IgD-negative memory B cell (primary cell): ENCODE measurements around the gene WDR55. TPM values are rescaled to one million over a fixed set of nuclear protein-coding genes. Genes with fewer than 3 reads are reported as not detected.
A peak's percentile ranks its signal among the peaks of the same experiment; 100 is the strongest.
"Not testable (repeated sequence)": the region's sequence is repeated elsewhere in the genome, so short reads cannot be mapped to it uniquely, and the experiment has no call there.

Source experiments
- H3K27ac Mint-ChIP-seq, 3 donors: one replicate each; pipeline ENCODE4 v1.8.0; 2020 to 2022; ENCODE audit warnings: mild to moderate bottlenecking in 3 of 3, mixed read lengths in 3 of 3, moderate library complexity in 1 of 3
- H3K27me3 Mint-ChIP-seq: one replicate; pipeline ENCODE4 v1.8.0; 2021; ENCODE audit warnings: mixed read lengths
- H3K36me3 Mint-ChIP-seq: one replicate; pipeline ENCODE4 v1.8.0; 2020; ENCODE audit warnings: mild to moderate bottlenecking, mixed read lengths
- H3K4me1 Mint-ChIP-seq, 3 donors: one replicate each; pipeline ENCODE4 v1.8.0; 2020 to 2022; ENCODE audit warnings: mixed read lengths in 3 of 3, mild to moderate bottlenecking in 1 of 3
- H3K4me3 Mint-ChIP-seq, 4 donors: one replicate each; pipeline ENCODE4 v1.8.0; 2020 to 2022; ENCODE audit warnings: mild to moderate bottlenecking in 4 of 4, mixed read lengths in 4 of 4, moderate library complexity in 3 of 4
- H3K9me3 Mint-ChIP-seq, 3 donors: one replicate each; pipeline ENCODE4 v1.8.0; 2020 to 2021; ENCODE audit warnings: mixed read lengths in 3 of 3, mild to moderate bottlenecking in 1 of 3
- polyA plus RNA-seq: library from polyadenylated mRNA; unstranded; fragments of 300-500 nt; fragmentation: Illumina TruSeq; gene quantifications from one replicate; pipeline ENCODE4 v1.2.3, GENCODE V29; 2021

The WDR55 gene
- polyA plus RNA-seq, 1 donor from 2014 or later: 13.5 TPM

DNA sequence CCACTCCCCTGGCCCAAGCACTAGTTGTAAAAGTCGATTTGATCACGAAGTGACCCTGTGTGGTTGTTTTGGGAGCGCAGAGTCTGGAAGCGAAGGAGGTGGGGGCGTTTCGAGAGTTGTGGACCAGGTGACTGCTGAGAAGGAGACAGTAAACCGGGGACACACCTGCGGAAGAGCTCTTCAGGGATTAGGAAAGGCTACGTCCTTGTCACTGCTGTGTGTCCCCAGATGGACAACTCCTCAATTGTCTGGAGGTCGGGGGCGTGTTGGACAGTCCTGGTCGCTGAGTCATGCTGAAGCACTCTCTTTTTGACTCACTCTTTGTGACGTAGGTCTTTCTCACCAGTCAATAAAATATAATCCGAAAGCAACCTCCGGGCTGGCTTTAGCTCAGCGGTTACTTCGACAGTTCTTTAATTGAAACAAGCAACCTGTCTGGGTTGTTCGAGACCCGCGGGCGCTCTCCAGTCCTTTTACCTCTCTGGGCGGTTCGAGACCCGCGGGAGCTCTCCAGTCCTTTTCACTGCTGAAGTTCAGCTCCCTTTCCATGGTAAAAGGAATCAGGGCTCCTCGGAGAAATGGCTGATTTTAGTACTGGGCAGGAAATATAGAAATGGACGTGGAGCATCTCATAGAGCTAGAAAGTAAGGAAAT, 46.3 kb downstream of the WDR55 start:
- Mint-ChIP-seq H3K27ac (peak overlapping the region; percentile 99 to 100 (median 99)), H3K36me3 (peaks cover under 1% of the 10 kb centered on the region), H3K9me3 (no peaks in the 10 kb centered on the region), H3K4me1 (peaks cover 12 to 22% (median 13%) of the 10 kb centered on the region in 3 donors), H3K4me3 (peak overlapping the region; percentile 99), H3K27me3 (no peaks in the 10 kb centered on the region)

- Mint-ChIP-seq H3K9me3 (no peaks in the 10 kb centered on the region), H3K27ac (peak overlapping the region; percentile 99 to 100 (median 99)), H3K4me1 (peaks cover 11 to 22% (median 12%) of the 10 kb centered on the region in 3 donors), H3K27me3 (no peaks in the 10 kb centered on the region), H3K36me3 (no peaks in the 10 kb centered on the region), H3K4me3 (peak overlapping the region; percentile 99)
Observed at GRCh38 chr5:140711794-140712193, 47.1 kb downstream of the WDR55 start.

DNA sequence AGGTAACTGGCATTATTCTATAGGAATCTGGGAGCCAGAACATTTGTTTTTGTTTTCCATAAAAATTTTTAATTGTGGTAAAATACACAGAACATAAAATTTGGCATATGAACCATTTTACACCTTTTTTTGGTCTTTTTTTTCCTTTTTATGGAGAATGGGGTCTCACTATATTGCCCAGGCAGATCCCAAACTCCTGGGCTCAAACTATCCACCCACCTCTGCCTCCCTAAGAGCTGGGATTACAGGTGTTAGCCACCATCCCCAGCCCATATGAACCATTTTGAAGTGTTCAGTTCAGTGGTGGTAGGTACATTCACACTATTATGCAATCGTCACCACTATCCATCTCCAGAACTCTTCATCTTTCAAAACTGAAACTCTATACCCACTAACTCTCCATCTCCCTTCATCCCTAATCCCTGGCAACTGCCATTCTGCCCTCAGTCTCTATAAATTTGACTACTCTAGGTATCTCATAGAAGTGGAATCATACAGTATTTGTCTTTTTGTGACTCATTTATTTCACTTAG, 48.9 kb downstream of the WDR55 start:
- Mint-ChIP-seq H3K27ac (peak overlapping the region in 1 of 3 donors; percentile 55), H3K4me3 (peak overlapping the region in 1 of 4 donors; percentile 25), H3K36me3 (no peaks in the 10 kb centered on the region), H3K4me1 (peaks cover 11 to 22% (median 12%) of the 10 kb centered on the region in 3 donors), H3K27me3 (no peaks in the 10 kb centered on the region), H3K9me3 (no peaks in the 10 kb centered on the region)

GRCh38 chr5:140716238-140716637, 51.5 kb downstream of the WDR55 start:
- not testable (repeated sequence) for H3K36me3 Mint-ChIP-seq, H3K27ac Mint-ChIP-seq, H3K27me3 Mint-ChIP-seq, H3K4me3 Mint-ChIP-seq, H3K9me3 Mint-ChIP-seq, H3K4me1 Mint-ChIP-seq

DNA sequence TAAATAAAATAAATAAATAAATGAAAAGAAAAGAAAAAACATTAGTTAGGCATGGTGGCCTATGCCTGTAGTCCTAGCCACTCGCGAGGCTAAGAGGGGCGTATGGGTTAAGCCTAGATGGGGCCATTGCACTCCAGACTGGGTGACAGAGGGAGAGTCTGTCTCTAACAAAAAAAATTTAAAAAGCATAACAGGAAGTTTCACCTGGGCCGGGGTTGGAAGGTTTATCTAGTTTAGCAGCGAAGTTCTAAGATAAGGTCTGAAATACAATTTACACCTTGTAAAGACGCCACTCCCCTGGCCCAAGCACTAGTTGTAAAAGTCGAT, 53.5 kb downstream of the WDR55 start:
- Mint-ChIP-seq H3K36me3 (no peaks in the 10 kb centered on the region), H3K4me3 (no peak overlapping the region), H3K27me3 (no peaks in the 10 kb centered on the region), H3K4me1 (no peaks in the 10 kb centered on the region), H3K9me3 (no peaks in the 10 kb centered on the region), H3K27ac (no peak overlapping the region)

- not testable (repeated sequence) for H3K9me3 Mint-ChIP-seq, H3K27ac Mint-ChIP-seq, H3K36me3 Mint-ChIP-seq, H3K27me3 Mint-ChIP-seq, H3K4me1 Mint-ChIP-seq
- peak overlapping the region in 2 of 4 donors; percentile 8 to 17 for H3K4me3 Mint-ChIP-seq
Observed at GRCh38 chr5:140720738-140721137, 56.0 kb downstream of the WDR55 start.

DNA sequence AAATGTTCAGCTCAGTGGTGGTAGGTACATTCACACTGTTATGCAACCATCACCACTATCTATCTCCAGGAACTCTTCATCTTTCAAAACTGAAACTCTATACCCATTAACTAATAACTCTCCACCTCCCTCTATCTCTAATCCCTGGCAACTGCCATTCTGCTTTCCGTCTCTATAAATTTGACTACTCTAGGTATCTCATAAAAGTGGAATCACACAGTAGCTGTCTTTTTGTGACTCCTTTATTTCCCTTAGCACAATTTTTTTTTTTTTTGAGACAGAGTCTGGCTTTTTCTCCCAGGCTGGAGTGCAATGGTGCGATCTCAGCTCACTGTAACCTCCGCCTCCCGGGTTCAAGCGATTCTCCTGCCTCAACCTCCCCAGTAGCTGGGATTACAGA, 56.7 kb downstream of the WDR55 start:
- H3K4me1 Mint-ChIP-seq, H3K36me3 Mint-ChIP-seq, H3K27me3 Mint-ChIP-seq, H3K27ac Mint-ChIP-seq, H3K4me3 Mint-ChIP-seq, H3K9me3 Mint-ChIP-seq: not testable (repeated sequence)

Other genes starting within 250 kb of the WDR55 start
- gene EIF4EBP3, start 117.2 kb upstream of the WDR55 start, polyA plus RNA-seq: 32.9 TPM
- gene SRA1, start 107.4 kb upstream of the WDR55 start, polyA plus RNA-seq: 31.8 TPM
- gene APBB3, start 100.3 kb upstream of the WDR55 start, polyA plus RNA-seq: 4.4 TPM
- gene SLC35A4, start 100.1 kb upstream of the WDR55 start, polyA plus RNA-seq: 79.8 TPM
- gene CD14, start 31.7 kb upstream of the WDR55 start, polyA plus RNA-seq: 1.5 TPM
- 14.7 TPM for gene TMCO6, start 25.5 kb upstream of the WDR55 start, polyA plus RNA-seq
- 154 TPM for gene NDUFA2, start 17.3 kb upstream of the WDR55 start, polyA plus RNA-seq
- 165 TPM for gene IK, start 17.1 kb upstream of the WDR55 start, polyA plus RNA-seq
- gene DND1, start 8.7 kb downstream of the WDR55 start, polyA plus RNA-seq: not detected
- gene HARS1, start 26.5 kb downstream of the WDR55 start, polyA plus RNA-seq: 43.4 TPM
- 19.0 TPM for gene HARS2, start 26.6 kb downstream of the WDR55 start, polyA plus RNA-seq
- gene ZMAT2, start 35.5 kb downstream of the WDR55 start, polyA plus RNA-seq: 62.1 TPM
- not detected for gene PCDHA1, start 121.2 kb downstream of the WDR55 start, polyA plus RNA-seq
- gene PCDHA2, start 129.9 kb downstream of the WDR55 start, polyA plus RNA-seq: not detected
- not detected for gene PCDHA3, start 136.2 kb downstream of the WDR55 start, polyA plus RNA-seq
- gene PCDHA4, start 142.2 kb downstream of the WDR55 start, polyA plus RNA-seq: not detected
- not detected for gene PCDHA5, start 156.7 kb downstream of the WDR55 start, polyA plus RNA-seq
- gene PCDHA6, start 163.1 kb downstream of the WDR55 start, polyA plus RNA-seq: not detected
- gene PCDHA7, start 169.4 kb downstream of the WDR55 start, polyA plus RNA-seq: not detected
- gene PCDHA8, start 176.3 kb downstream of the WDR55 start, polyA plus RNA-seq: not detected
- gene PCDHA9, start 183.5 kb downstream of the WDR55 start, polyA plus RNA-seq: not detected
- gene PCDHA10, start 191.0 kb downstream of the WDR55 start, polyA plus RNA-seq: not detected
- gene PCDHA11, start 204.1 kb downstream of the WDR55 start, polyA plus RNA-seq: not detected
- not detected for gene PCDHA12, start 210.4 kb downstream of the WDR55 start, polyA plus RNA-seq
- gene PCDHA13, start 217.2 kb downstream of the WDR55 start, polyA plus RNA-seq: not detected